NCI-H1436 treated with DMSO at 0.1 percent for 48 hours (cell line): Measurements from ENCODE around the gene VPS4A.
"Not testable (repeated sequence)": the region's sequence is repeated elsewhere in the genome, so short reads cannot be mapped to it uniquely, and the experiment has no call there.

ENCODE experiments used
- DNase-seq: peaks from one replicate; lab custom pipeline; 2025; lab: John Stamatoyannopoulos, UW

Gene VPS4A

DNA sequence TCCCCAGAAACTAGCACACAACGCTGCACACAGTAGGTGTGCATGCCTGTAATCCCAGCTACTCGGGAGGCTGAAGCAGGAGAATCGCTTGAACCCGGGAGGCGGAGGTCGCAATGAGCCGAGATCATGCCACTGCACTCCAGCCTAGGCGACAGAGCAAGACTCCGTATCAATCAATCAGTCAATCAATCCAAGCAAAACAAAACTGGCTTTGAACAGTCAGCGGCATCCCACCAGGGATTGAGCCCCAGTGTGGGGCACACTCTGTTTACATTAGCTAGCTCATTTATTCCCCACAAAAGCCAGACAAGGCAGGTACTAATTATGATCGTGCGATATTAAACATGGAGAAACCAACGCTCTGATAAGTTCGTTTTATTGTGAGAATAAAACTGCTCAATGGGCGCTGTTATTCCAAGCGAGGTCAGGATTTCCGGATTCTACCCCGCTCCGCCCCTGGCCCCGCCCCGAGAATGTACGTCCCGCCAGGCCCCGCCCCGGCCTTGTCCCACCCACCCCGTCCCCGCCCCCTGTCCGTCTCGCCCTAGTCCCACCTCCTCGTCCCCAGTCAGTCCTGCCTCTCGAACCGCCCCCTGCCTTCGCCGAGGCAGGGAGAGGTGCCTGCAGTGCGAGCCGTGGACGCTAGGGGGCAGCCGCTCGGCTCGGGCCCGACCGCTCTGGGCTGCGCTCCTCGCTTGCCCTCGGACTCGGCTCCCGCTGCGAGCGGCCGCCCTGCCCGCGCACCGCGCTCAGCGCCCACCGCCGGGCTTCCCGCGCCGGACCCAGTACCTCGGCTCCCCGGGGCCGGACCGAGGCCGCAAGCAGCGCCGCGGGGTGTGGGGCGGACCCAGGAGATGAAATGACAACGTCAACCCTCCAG is at the start of gene VPS4A:
Gene VPS4A, plus strand, starts transcription at position 698 of the 880 bp plus-strand sequence. Its CDS starts 162 bp downstream, at position 860.
- DNase-seq, result peak; percentile 63

DNA sequence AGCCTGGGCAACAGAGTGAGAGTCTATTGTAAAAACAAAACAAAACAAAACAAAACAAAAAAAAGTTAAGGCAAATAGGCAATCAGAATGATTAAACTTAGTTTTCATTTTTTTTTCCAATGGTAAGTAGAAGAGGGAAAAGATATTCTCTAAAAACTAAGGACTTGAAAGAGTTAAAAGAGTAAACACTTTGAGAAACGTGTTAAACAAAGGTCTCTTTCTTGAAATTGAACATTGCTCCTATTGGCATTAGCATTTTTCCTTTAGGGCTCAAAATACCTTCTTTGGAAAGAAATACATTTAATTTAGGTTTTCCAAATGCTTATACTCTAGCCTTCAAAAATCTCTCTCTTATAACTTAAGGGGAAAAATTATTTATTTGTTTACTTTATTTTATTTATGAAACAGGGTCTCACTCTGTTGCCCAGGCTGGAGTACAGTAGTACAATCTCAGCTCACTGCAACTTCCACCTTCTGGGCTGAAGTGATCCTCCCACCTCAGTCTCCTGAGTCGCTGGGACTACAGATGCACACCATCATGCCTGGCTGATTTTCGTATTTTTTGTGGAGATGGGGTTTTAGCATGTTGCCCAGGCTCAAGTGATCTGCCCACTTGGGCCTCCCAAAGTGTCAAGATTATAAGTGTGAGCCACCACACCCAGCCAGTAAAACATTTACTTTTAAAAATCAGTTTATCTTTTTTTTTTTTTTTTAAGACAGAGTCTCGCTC is 44.7 kb upstream of the VPS4A start:
- DNase-seq, result no peak

DNA sequence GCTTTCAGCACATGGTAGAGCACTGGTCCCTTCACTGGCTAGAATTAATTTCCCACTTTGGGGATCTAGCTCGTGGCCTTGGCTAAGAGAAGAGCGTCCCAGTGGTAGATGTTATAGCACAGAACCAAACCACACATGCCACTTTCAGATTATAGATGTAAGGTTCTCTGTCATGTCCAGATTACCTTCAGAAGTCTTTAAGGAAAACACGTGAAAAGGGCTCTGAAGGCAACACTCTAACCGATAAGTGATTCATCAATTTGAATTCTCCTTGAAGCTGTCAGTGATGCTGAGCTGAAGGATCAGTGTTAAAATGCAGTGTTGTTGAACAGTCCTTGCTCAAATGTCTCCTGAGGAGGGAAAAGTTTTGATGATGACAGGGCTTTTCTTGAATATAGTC is 43.5 kb upstream of the VPS4A start:
- no peak for DNase-seq

DNA sequence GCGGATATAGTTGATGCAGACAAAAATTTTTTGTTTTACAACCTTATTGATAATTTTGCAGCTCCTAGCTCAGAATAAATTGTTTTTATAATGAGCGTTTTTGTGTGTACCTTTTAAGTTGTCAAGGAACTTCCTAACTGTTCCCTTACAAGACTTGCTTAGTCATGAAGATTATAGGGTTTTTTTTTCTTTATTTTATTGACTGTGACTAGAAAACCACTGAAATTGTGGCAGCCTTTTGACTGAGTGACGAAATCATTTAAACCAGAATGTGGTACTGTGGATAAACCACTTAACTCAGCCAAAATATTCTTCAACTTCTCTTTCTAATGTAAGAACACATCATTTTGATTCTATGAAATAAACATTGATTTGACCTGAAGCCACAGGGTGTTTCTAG is 40.8 kb upstream of the VPS4A start:
- DNase-seq, result no peak

DNA sequence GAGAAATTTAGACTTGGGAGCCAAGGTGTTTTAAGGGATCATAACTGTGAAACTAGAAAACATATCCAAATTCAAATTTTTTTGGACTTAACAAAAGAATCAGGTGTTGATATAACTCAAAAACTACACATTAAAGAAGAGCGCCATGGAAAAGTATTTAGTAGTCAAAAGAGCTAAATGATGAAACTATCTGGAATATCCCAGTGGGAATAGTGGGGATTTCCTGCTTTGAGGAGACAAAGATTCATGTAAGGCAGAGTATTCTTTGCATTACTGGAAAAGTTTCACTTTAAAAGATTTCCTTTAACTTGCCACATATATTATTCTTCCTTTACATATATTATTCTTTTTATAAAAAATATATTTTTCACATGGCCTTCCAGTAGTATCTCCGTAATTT is 40.3 kb upstream of the VPS4A start:
- DNase-seq, result no peak

DNA sequence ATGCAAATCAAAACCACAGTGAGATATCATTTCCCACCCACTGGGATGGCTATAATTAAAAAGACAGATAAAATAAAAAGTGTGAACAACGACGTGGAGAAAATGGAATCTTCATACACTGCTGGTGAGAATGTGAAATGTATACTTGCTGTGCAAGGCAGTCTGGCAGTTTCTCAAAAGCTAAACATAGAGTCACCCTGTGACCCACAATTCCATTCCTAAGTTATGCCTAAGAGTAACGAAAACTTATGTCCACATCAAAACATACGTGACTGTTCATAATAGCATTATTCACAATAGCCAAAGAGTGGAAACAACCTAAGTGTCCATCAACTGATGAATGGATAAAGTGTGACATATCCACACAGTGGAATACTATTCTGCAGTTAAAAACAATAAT is 38.1 kb upstream of the VPS4A start:
- no peak for DNase-seq

DNA sequence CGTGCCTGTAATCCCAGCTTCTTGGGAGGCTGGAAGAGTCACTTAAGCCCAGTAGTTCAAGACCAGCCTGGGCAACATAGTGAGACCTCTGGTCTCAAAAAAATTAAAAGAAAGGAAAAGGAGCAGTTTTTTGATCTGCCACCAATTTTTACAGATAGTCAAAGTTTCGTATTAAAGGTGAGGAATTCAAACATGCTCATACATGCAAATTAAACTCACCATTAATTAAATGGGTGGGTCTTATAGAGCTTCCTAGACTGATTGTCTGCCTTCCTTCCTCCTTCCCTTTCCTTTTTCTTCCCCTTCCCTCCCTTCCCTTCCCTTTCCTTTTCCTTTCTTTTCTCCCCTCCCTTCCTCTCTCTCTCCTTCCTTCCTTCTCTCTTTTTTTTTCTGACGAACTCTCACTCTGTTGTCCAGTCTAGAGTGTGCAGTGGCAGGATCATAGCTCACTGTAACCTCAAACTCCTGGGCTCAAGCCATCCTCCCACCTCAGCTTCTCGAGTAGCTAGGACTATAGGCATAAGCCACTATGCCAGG is 36.4 kb upstream of the VPS4A start:
- no peak for DNase-seq

DNA sequence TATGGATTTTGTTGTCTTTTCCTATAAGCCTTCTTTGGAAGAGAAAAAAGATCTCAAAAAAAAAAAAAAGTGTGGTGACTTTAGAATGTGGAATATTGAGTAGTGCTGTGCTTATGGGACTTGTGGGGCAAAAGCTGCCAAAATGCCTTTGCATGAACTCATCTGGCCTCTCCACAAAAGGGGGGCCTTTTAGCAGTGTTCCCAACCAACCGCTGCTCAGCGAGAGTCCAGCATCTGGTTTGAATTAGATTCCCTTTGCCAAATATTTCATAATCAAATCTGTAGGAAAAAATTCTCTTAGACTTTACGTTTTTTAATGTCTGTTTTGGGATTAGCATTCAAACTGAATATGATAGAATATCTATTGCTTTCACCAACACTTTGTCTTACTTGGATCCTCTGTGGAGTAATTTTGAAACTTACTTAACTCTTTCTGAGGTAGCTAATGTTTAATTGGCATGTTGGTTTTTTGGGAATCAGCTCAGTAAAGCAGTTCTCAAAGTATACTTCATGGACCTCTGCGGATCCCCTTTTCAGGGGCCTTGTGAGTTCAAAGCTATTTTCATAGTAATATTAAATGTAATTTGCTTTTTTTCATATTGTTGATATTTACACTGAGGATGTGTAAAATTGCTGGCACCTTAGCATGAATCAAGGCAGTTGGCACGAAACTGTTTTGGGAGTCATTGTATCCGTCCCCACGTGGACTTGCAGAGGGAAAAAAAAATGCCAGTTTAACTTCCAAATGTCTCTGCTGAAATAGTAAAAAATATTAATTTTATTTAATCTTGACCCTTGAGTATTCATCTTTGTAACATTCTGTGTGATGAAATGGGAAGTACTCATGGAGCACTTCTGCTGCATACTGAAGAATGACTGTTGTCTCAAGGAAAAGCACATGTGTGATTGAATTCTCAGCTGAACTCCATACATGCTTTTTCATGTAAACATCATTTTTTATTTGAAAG is 34.7 kb upstream of the VPS4A start:
- no peak for DNase-seq

DNA sequence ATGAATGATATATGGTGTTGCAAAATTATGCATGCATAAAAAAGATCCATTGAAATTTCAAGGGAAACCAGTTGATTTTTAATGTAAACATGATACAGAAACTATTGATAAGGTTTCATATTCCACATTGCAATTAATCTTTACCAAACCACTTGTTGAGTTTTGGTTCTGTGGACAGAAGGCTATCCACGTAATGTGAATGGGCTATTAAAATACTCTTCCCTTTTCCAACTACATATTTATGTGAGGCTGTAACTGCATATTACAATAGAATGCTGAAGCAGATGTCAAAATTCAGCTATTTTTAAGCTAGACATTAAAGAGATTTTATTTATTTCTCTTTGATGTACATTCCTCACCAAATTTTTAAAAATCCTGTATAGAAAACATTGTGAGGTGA is 33.7 kb upstream of the VPS4A start:
- no peak for DNase-seq

DNA sequence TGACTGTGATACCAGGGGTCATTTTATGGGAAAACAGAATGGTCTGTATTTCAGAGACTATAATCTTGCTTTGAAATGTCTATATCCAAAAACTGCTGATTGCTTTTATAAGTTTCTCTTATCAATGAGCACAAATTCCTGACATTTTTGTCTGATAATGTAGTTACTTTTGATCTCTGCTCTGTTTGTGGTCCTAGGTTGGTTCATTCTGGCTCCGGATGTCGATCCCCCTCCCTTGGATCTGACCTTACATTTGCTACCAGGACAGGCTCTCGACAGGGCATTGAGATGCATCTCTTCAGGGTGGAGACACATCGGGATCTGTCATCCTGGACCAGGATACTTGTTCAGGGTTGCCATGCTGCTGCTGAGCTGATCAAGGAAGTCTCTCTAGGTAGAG is 27.3 kb upstream of the VPS4A start:
- no peak for DNase-seq

DNA sequence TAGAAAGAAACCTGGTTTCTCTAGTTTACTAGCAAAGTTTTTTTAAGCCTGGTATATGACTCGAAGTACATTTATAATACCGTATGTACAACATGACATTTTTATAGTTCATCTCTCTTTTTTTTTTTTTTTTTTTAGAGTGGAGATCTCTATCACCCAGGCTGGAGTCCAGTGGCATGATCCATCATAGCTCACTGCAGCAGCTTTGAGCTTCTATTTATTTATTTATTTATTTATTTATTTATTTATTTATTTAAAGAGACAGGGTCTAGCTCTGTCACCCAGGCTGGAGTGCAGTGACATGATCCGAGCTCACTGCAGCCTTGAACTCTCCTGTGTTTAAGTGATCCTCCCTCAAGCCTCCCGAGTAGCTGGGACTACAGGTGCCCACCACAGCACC is 25.9 kb upstream of the VPS4A start:
- no peak for DNase-seq

DNA sequence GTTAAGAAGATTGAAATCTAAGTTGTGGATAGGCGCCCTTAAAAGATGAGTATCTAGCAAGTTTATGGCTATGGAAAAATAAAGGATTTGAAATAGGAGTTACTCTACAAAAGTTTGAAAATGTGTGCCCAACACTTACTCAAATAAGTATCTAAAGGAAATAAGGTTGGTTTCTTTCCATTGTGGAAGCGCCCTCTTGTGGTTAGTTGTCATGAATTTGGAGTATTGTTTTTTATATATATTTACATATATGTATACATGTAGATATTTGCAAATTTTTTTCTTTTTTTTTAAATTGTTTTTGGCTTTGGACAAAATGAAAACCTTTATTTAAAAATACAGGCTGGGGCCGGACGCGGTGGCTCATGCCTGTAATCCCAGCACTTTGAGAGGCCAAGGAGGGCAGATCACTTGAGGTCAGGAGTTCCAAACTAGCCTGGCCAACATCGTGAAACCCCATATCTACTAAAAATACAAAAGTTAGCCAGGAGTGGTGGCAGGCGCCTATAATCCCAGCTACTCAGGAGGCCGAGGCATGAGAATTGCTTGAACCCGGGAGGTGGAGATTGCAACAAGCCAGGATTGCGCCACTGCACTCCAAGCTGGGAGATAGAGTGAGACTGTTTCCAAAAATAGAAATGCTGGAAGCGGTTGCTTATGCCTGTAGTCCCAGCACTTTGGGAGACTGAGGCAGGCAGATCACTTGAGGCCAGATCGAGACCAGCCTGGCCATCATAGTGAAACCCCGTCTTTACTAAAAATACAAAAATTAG is 24.0 kb upstream of the VPS4A start:
- DNase-seq, result no peak

DNA sequence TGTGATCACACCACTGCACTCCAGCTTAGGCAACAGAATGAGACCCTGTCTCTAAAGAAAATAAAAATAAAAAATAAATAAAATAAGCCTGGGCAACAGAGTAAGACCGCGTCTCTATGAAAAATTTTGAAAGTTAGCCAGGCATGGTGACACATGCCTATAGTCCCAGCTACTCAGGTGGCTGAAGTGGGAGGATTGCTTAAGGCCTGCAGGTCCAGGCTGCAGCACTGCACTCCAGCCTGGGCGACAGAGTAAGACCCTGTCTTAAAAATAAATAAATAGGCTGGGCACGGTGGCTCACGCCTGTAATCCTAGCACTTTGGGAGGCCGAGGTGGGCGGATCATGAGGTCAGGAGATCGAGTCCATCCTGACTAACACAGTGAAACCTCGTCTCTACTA is 19.5 kb upstream of the VPS4A start:
- DNase-seq, result not testable (repeated sequence)

DNA sequence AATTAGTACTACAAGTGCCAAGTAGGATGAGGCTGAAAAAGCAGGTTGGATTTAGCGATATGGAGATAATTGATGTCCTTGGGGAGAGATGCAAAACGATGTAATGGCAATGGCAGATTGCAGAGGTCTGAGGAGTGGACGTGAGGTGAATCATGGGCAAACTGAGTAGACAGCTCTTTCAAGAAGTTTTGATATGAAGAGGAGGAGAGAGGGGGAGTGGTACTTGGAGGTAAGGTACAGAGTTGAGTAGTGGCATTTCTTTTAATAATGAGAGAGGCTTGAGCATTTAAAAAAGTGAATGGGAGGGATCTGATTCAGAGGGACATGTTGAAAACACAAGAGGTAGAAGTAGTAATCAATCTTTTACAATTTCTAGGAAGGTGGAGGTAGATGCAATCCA is 17.7 kb upstream of the VPS4A start:
- no peak for DNase-seq

DNA sequence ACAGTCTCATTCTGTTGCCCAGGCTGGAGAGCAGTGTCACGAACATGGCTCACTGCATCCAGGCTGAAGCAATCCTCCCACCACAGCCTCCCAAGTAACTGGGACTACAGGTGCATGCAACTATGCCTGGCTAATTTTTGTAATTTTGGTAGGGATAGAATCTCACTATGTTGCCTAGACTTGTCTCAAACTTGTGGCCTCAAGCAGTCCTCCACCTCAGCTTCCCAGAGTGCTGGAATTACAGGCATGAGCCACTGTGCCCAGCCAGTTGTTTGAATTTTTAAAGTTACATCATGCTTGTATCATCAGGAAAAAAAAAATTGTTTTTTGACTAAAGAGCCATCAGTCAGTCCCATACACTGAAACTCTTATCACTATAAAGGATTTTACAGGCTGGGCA is 17.1 kb upstream of the VPS4A start:
- DNase-seq, result no peak

DNA sequence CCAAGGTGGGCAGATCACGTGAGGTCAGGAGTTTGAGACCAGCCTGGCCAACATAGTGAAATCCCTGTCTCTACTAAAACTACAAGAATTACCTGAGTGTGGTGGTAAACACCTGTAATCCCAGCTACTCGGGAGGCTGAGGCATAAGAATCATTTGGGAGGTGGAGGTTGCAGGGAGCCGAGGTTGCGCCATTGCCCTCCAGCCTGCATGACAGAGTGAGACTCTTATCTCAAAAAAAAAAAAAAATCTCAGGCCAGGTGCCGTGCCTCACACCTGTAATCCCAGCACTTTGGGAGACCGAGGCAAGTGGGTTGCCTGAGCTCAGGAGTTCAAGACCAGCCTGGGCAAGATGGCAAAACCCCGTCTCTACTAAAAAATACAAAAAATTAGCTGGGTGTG is 14.4 kb upstream of the VPS4A start:
- DNase-seq, result not testable (repeated sequence)

DNA sequence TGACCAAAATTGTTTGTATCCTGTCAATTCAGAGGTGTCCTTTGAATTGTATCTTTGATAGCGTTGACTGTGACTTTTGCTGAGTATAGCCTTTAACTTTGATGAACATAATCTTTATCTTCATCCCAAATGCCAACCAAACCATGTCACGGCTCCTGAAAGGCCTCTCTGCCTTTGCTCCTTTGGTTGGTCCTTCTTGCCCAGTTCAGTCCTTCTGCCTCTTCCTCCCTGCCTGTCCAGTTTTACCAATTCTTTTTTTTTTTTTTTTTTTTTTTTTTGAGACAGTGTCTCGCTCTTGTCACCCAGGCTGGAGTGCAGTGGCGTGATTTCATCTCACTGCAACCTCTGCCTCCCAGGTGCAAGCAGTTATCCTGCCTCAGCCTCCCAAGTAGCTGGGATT is 12.9 kb upstream of the VPS4A start:
- DNase-seq, result no peak

DNA sequence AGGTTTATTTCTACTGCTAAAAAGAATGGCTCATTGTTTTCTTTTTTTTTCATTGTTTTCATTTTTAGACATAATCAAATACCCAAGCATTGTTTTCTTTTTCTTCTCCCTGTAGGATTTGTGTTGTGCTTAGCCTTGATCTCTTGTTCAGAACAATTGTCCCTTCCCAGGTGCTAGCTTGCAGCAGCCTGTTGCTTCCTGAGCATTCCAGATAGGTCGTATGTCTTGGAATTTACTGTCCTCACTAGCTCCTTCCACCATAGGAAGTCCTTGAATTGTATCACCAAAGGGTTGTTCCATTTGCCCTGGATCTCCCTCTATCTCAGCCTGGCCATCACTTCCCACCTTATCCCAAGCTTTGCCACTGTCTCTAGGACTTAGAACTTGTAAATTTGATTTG is 10.0 kb upstream of the VPS4A start:
- no peak for DNase-seq

DNA sequence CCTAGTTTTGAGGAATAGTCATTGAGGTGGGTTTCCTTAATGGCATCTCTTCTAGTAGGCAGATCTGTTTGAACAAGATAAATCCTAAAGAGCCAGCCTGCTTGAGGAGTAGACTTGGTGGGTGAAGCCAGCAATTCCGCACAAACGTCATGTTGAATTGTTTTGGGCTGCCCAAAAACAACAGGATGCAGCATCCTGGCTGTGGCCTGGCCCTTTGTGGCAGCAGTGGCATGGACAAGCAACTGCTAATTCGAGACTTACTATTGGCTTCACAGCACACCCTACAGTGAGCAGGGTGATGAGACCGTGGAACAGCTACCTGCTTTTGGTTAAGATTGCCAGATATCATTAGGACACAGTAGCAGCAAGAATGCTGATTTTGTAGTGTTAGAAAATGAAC is 9.3 kb upstream of the VPS4A start:
- DNase-seq, result no peak

DNA sequence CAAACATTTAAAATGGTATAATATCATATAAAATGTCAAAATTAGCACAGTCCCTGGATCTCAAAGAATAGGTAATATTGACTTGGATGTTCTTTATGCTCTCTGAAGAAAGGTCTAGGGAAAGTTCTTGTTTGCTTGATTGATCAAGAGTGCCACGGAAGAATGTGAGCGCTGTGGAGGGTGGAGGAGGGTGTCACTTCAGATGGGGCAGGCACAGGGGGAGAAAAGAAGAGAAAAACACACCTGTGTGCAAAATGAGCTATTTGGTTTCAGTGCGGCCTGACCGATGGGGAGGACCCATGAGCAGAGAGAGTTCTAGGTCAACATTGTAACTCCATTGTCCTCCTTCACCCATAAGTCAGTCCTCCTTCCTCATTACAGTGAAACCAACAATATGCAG is 8.8 kb upstream of the VPS4A start:
- no peak for DNase-seq

DNA sequence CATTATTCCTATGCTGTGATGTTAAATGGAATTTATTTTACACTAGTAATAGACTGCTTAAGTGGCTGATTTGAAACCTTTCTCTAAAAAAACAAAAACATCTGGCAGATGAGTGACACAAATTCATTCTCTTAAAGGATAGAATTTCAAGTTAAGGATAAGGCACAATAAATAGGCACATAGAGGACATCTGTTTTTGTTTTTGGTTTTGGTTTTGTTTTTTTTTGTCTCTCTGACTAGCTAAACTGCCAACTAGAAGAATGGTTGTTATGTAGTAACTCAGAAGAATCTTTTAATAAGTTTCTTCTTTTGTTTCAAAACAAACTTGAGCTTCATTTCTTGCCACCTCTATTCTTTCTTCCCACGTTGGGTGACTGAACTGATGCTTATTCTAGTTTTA is 5.1 kb upstream of the VPS4A start:
- no peak for DNase-seq
